Bronchial epithelial cell (primary cell): ENCODE data around the gene CCDC148. TPM values are rescaled to one million over a fixed set of nuclear protein-coding genes. Genes with fewer than 3 reads are reported as not detected.

ENCODE experiments used
- DNase-seq: peaks from one replicate; pipeline ENCODE4 v3.0.0-alpha.2; 2010; ENCODE audit warnings: low read depth
- FAIRE-seq: peaks from 2 replicates; lab custom pipeline; 2011; peaks lifted over from hg19 to GRCh38; lab: Jason Lieb, UNC
- H3K27me3 ChIP-seq: 2 replicates; pipeline ENCODE4 v1.5.1; 2011; ENCODE audit warnings: low read length; ENCODE audit not compliant: control insufficient read depth, insufficient read depth
- H3K36me3 ChIP-seq: 2 replicates; pipeline ENCODE4 v1.5.1; 2011; ENCODE audit warnings: low read length; ENCODE audit not compliant: control insufficient read depth, insufficient read depth
- H3K4me3 ChIP-seq: 2 replicates; pipeline ENCODE4 v1.5.1; 2011; ENCODE audit warnings: mild to moderate bottlenecking, low read depth, low read length, control low read depth
- total RNA-seq: library from RNA; depleted of rRNA; stranded (reverse); fragments of >200 nt; gene quantifications from 2 replicates; pipeline ENCODE4 v1.2.1, GENCODE V29; 2014
- TF ChIP-seq, protein P1 (sequence below): IDR thresholded peaks from 2 replicates; pipeline ENCODE4 v1.5.1; 2011; ENCODE audit warnings: mild to moderate bottlenecking, moderate library complexity, low read length, control low read depth, inconsistent platforms; ENCODE audit not compliant: insufficient read depth, severe bottlenecking

Gene CCDC148
- total RNA-seq, 1 donor from 2014 or later: 0.26 TPM

DNA sequence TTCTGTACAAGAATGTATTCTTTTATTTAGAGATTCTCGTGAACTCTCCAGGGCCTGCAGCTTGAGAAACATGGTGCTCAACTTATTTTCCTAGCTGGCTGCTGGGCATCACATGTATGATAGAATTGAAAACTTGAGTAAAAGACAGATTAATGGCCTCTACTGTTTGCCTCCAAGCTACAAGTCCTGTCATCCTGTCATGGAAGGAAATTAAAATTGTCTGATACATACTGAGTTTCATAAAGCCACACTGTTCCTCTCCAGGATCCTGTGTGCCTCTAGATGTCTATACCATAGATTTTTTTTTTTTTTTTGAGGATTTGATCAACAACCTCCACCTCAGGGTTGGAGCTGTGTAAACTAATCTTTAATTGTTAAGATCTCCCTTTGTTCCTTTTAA lies 316.4 kb downstream of the CCDC148 start:
- Histone ChIP-seq H3K4me3 (no peak overlapping the region), H3K36me3 (no peaks in the 10 kb centered on the region), H3K27me3 (no peaks in the 10 kb centered on the region)
- TF ChIP-seq, protein P1, sequence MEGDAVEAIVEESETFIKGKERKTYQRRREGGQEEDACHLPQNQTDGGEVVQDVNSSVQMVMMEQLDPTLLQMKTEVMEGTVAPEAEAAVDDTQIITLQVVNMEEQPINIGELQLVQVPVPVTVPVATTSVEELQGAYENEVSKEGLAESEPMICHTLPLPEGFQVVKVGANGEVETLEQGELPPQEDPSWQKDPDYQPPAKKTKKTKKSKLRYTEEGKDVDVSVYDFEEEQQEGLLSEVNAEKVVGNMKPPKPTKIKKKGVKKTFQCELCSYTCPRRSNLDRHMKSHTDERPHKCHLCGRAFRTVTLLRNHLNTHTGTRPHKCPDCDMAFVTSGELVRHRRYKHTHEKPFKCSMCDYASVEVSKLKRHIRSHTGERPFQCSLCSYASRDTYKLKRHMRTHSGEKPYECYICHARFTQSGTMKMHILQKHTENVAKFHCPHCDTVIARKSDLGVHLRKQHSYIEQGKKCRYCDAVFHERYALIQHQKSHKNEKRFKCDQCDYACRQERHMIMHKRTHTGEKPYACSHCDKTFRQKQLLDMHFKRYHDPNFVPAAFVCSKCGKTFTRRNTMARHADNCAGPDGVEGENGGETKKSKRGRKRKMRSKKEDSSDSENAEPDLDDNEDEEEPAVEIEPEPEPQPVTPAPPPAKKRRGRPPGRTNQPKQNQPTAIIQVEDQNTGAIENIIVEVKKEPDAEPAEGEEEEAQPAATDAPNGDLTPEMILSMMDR: no peak
- DNase-seq (no peak), FAIRE-seq (no peak)

DNA sequence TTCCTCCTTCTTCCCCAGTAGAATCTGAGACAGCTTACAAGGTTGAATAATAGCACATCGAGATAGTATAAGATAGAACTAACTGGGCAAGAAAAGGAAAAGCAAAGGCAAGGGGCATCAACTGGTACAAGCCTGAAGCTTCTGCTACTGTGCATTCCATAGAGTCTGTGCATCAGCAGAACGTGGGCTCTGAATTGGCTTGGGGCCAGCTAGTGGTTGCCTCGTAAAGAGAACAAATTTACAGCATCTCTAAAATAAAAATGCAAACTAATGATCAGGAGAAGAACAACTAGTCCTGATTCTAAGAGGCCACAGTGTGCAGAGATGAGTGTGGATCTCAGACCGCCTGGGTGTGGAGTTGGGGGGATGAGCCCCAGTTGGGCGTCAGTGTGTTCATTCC lies 318.3 kb downstream of the CCDC148 start:
- Histone ChIP-seq H3K36me3 (no peaks in the 10 kb centered on the region), H3K4me3 (no peak overlapping the region), H3K27me3 (no peaks in the 10 kb centered on the region)
- TF ChIP-seq, protein P1: no peak
- no peak for FAIRE-seq
- no peak for DNase-seq

GRCh38 chr2:158135096-158135495 lies 321.5 kb downstream of the CCDC148 start:
- no peak overlapping the region for H3K4me3 ChIP-seq
- TF ChIP-seq, protein P1: no peak
- no peaks in the 10 kb centered on the region for H3K36me3 ChIP-seq
- FAIRE-seq (no peak), DNase-seq (no peak)
- H3K27me3 ChIP-seq: no peaks in the 10 kb centered on the region

- H3K27me3 ChIP-seq: no peaks in the 10 kb centered on the region
- H3K36me3 ChIP-seq: no peaks in the 10 kb centered on the region
- TF ChIP-seq, protein P1: no peak
- no peak overlapping the region for H3K4me3 ChIP-seq
- no peak for DNase-seq
- no peak for FAIRE-seq
These were observed 321.9 kb downstream of the CCDC148 start for GRCh38 chr2:158134655-158135054.

GRCh38 chr2:158134055-158134454 lies 322.5 kb downstream of the CCDC148 start:
- Histone ChIP-seq H3K36me3 (no peaks in the 10 kb centered on the region), H3K4me3 (no peak overlapping the region), H3K27me3 (peaks cover 2% of the 10 kb centered on the region)
- no peak for DNase-seq
- TF ChIP-seq, protein P1: no peak
- FAIRE-seq: no peak

DNA sequence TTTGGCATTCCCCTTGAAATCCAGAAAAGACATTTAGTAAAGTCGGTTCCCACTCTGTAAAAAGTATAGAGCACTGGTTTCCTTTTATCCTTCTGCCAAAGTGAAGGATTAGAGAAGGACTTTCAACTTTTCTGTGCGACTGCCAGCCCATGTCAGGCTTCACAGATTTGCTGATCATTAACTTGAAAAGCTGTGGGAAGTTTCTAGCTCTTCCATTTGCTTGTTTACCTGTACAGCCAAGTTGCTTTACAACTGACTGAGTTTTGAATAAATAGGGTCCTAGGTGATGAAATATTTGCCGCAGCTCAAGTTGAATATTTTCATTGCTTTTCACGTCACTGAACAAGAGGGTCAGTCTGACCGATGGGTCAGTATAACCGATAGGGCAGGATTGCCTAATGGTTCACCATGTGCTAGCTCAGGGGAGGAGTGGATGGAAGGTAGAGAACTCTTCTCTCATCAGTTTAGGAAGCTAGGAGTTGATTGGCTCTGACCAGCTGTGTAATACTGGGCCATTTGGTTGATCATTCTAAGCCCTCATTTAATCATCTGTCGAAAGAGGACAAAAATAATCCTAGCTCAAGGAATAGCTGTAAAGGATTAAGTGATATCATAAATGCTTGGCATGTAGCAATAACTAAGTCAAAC lies 324.5 kb downstream of the CCDC148 start:
- no peak for DNase-seq
- Histone ChIP-seq H3K4me3 (no peak overlapping the region), H3K27me3 (peaks cover 2% of the 10 kb centered on the region), H3K36me3 (no peaks in the 10 kb centered on the region)
- FAIRE-seq: no peak
- TF ChIP-seq, protein P1: no peak
